Peyer's patch (tissue), 4 donors: ENCODE results near the gene PLXNA1.

Experiments
- CTCF ChIP-seq, 6 experiments: fragments of 450-650 bp in 4 of 6; fragments of 200-600 bp in 2 of 6; sonication (generic) in 1 of 6; IDR thresholded peaks; one replicate each; pipeline ENCODE4 v1.5.1; 2017 to 2019; ENCODE audit warnings: antibody characterized with exemption in 6 of 6, mild to moderate bottlenecking in 3 of 6, moderate library complexity in 1 of 6
- POLR2A ChIP-seq, 2 donors: fragments of 450-650 bp; IDR thresholded peaks; one replicate each; pipeline ENCODE4 v1.5.1; 2017; ENCODE audit warnings: antibody characterized with exemption in 2 of 2, mild to moderate bottlenecking in 2 of 2, moderate library complexity in 2 of 2

DNA sequence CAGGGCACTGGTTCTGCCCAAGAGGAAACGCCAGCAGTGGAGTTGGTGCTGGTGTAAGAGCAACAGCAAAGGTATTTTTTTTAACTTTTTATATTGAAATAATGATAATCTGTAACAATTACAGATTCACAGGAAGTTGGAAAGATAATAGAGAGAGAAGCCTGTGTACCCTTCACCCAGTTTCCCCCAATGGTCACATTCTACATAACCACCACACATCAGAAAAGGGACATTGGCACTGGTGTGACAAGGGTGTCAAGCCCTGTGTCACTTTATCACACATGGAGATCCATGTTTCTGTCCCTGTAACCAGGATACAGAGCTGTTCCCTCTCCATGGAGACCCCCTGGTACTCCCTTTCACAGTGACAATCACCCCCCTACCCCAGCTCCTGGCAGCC lies 9.1 kb upstream of the PLXNA1 start:
- TF ChIP-seq POLR2A (IDR thresholded peaks at IDR 0.05) = no peak
- no peak for TF ChIP-seq CTCF (IDR thresholded peaks at IDR 0.05)
